Activated naive CD4-positive, alpha-beta T cell treated with anti-CD3 and anti-CD28 coated beads, Interleukin-2, amount 10 ng/mL, durations not matched to agents 7 days and 5 days (primary cell): ENCODE results near the gene MAIP1.
"Not testable (repeated sequence)": the region's sequence is repeated elsewhere in the genome, so short reads cannot be mapped to it uniquely, and the experiment has no call there.

Experiments
- CTCF ChIA-PET: fragments of 350-600 bp; sonication (Branson Sonifier 250); formaldehyde crosslinking; loops from one replicate; lab custom pipeline; 2021; ENCODE audit warnings: antibody characterized with exemption; lab: Charles Lee
- DNase-seq: peaks from one replicate; pipeline ENCODE4 v3.0.0-alpha.2; 2020
- H3K27ac Mint-ChIP-seq: one replicate; pipeline ENCODE4 v1.8.0; 2021; ENCODE audit warnings: mild to moderate bottlenecking, moderate library complexity, mixed read lengths
- H3K27me3 Mint-ChIP-seq: one replicate; pipeline ENCODE4 v1.8.0; 2021; ENCODE audit warnings: mild to moderate bottlenecking, mixed read lengths
- H3K36me3 Mint-ChIP-seq: one replicate; pipeline ENCODE4 v1.8.0; 2021; ENCODE audit warnings: mixed read lengths
- H3K4me1 Mint-ChIP-seq: one replicate; pipeline ENCODE4 v1.8.0; 2021; ENCODE audit warnings: mixed read lengths
- H3K4me3 Mint-ChIP-seq: one replicate; pipeline ENCODE4 v1.8.0; 2021; ENCODE audit warnings: mild to moderate bottlenecking, moderate library complexity, mixed read lengths
- H3K9me3 Mint-ChIP-seq: one replicate; pipeline ENCODE4 v1.8.0; 2021; ENCODE audit warnings: mixed read lengths

Gene MAIP1, protein sequence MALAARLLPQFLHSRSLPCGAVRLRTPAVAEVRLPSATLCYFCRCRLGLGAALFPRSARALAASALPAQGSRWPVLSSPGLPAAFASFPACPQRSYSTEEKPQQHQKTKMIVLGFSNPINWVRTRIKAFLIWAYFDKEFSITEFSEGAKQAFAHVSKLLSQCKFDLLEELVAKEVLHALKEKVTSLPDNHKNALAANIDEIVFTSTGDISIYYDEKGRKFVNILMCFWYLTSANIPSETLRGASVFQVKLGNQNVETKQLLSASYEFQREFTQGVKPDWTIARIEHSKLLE

DNA sequence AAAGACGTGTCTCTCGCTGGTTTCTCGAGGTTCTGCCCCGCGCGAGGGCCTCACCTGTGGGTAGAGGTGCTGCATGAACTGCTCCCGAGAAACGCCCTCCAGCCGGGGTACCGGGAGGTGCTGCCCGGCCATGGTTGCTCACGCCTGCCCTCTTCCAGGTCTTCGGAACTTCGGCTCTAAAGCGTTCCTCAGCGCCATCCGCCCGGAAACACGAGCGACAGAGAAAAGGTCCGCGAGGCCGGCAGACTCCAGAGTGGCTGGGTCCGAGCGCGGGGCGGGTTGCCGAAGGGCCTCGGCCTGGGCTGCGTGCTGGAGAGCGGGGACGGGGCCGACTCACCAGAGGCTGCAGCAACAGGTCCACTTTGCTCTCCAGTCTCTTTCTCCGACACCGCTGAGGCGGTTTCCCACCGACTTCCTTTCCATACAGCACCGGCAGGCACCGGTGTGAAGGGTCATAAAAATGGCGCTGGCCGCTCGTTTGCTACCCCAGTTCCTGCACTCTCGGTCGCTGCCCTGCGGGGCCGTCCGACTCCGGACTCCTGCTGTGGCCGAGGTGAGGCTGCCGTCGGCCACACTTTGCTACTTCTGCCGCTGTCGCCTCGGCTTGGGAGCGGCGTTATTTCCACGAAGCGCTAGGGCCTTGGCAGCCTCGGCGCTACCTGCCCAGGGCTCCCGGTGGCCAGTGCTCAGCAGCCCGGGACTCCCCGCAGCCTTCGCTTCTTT, at the start of gene MAIP1, which contains the start of gene TYW5:
MAIP1 (plus strand) TSS at position 244 of the 723 bp plus-strand sequence; CDS start at position 461, 217 bp downstream.
TYW5 (minus strand) TSS at position 153 of the 723 bp plus-strand sequence; CDS start at position 132, 21 bp downstream.
- Mint-ChIP-seq H3K4me3 (peak within 1 kb of the TSS; percentile 96), H3K36me3 (peaks cover 22% of the 10 kb centered on the region)
- CTCF ChIA-PET: interaction anchor here (1.0 kb wide), 1 partner anchor 15 kb away, joined by 3 read pairs; no protein-coding TSS in a partner anchor

DNA sequence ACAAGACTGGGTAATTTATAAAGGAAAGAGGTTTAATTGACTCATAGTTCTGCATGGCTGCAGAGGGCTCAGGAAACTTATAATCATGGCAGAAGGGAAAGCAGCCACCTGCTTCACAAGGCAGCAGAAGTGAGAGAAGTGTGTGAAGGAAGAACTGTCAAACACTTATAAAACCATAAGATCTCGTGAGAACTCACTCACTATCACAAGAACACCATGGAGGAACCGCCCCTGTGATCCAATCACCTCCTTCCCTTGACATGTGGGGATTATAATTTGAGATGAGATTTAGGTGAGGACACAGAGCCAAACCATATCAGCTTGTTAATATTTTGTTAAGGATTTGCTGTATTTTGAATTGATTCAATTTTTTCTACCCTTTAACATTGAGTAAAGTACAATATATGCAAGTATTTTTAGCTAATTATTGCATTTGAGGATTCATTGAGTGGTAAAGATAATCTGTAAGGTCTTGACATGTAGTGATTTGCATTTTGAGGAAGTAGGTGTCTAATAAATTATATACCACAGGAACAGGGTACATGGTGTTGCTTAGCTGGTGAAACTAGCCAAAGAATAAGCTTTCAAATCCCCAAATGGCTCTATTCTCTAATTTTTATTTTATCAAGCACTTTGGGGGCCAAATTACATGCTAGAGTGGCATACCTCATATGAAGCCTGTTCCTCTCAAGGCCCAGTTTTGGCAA, 48.2 kb upstream of the MAIP1 start:
- Mint-ChIP-seq H3K4me1 (peaks cover 13% of the 10 kb centered on the region), H3K27me3 (no peaks in the 10 kb centered on the region), H3K4me3 (no peak overlapping the region), H3K36me3 (no peaks in the 10 kb centered on the region), H3K27ac (no peak overlapping the region), H3K9me3 (no peaks in the 10 kb centered on the region)
- CTCF ChIA-PET: no interaction called here
- DNase-seq: no peak

More for the DNA sequence above, at the start of gene MAIP1, which contains the start of gene TYW5:
- Mint-ChIP-seq H3K9me3 (no peaks in the 10 kb centered on the region), H3K27me3 (no peaks in the 10 kb centered on the region), H3K4me1 (peaks cover 67% of the 10 kb centered on the region), H3K27ac (peak within 1 kb of the TSS; percentile 93)
- peak; percentile 84 for DNase-seq

DNA sequence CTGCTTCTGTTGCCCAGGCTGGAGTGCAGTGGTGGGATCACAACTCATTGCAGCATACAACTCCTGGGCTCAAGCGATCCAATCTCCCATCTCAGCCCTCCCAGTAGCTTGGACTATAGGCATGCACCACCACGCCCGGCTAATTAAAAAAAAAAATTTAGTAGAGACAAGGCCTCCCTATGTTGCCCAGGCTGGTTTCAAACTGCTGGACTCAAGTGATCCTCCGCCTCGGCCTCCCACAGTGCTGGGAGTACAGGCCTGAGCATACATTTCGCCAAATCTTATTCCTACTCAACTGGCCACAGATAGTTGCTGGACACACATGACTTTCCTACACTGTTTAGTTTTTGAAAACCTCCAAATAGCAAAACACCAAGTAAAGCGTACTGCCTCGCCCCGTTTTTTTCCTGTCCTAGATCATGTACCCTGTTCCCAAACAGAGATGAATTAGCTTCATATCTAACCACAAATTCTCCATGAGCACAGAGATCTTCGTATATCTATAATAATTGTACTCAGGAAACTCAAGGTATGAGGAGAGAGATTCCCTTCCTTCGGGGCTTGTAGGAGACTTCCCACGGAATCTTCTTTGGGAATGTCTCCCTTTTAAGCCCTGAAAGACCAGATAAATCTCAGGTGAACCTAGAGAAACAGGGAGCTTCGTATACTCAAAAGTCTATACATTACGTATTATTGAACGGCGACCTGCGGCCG, 44.9 kb upstream of the MAIP1 start:
- H3K27ac Mint-ChIP-seq: peak overlapping the region; percentile 93
- H3K4me3 Mint-ChIP-seq: peak overlapping the region; percentile 90
- no peaks in the 10 kb centered on the region for H3K27me3 Mint-ChIP-seq
- H3K36me3 Mint-ChIP-seq: peaks cover 17% of the 10 kb centered on the region
- CTCF ChIA-PET: interaction anchor here (0.9 to 1.2 kb wide), 2 partner anchors 55 to 171 kb away, joined by 3 read pairs; no protein-coding TSS in a partner anchor
- no peak for DNase-seq
- no peaks in the 10 kb centered on the region for H3K9me3 Mint-ChIP-seq
- H3K4me1 Mint-ChIP-seq: peaks cover 34% of the 10 kb centered on the region

DNA sequence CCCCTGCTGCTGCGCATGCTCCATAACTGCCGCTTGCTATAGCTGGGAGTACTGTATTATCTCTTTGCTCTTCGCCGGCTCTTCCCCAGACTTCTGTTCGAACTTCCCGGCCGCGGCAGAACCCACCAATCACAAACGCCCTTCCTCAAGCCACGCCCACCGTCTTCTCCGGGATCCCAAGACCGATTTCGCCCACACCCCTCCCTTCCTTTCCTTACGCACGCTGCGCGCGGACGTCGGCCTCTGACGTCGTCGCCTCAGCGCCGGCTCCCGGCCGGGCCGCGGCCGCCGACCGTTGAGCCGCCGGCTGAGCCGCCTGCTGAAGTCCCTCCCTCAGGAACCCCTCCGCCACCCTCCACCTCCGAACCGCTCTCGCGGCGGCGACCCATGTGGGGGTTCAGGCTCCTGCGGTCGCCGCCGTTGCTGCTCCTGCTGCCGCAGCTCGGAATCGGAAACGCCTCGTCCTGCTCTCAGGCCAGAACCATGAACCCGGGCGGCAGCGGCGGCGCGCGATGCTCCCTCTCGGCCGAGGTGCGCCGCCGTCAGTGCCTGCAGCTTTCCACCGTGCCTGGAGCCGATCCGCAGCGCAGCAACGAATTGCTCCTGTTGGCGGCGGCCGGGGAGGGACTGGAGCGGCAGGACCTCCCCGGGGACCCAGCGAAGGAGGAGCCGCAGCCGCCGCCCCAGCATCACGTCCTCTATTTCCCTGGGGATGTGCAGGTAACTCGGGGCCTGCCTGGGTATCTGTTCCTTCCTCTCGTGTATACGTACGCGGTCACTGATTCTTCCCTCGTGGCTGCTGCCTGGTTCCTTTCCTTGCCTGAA, 44.1 kb upstream of the MAIP1 start, which contains the start of gene C2orf69:
C2orf69 (plus strand) TSS at position 242 of the 825 bp plus-strand sequence; CDS start at position 388, 146 bp downstream.
- H3K4me3 Mint-ChIP-seq: peak within 1 kb of the TSS; percentile 90
- peak; percentile 95 for DNase-seq
- peaks cover 23% of the 10 kb centered on the region for H3K36me3 Mint-ChIP-seq
- peaks cover 1% of the 10 kb centered on the region for H3K9me3 Mint-ChIP-seq
- CTCF ChIA-PET: interaction anchor here (1.2 to 1.4 kb wide), 2 partner anchors 30 to 172 kb away, joined by 3 to 6 read pairs; no protein-coding TSS in a partner anchor
- no peaks in the 10 kb centered on the region for H3K27me3 Mint-ChIP-seq
- peaks cover 34% of the 10 kb centered on the region for H3K4me1 Mint-ChIP-seq
- peak within 1 kb of the TSS; percentile 93 for H3K27ac Mint-ChIP-seq

DNA sequence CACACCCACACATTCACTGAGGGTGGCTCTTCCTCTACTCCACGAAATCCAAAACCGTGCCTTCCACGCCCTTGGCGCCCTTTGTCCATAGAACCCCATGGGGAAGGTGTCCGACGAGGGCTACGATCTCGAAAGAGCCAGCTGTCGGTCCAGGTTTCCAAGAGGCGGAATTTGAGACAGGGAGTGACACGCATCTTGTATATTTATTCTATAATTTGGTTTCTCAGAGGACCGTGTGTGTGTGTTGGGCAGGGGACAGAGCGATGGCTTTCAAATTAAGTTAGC, 43.6 kb upstream of the MAIP1 start:
- CTCF ChIA-PET: interaction anchor here (1.4 kb wide), 1 partner anchor 29 kb away, joined by 6 read pairs; no protein-coding TSS in a partner anchor
- Mint-ChIP-seq H3K36me3 (peaks cover 29% of the 10 kb centered on the region), H3K9me3 (peaks cover 7% of the 10 kb centered on the region), H3K4me1 (peaks cover 34% of the 10 kb centered on the region), H3K4me3 (peak overlapping the region; percentile 90), H3K27ac (peak overlapping the region; percentile 93), H3K27me3 (no peaks in the 10 kb centered on the region)
- DNase-seq: no peak

DNA sequence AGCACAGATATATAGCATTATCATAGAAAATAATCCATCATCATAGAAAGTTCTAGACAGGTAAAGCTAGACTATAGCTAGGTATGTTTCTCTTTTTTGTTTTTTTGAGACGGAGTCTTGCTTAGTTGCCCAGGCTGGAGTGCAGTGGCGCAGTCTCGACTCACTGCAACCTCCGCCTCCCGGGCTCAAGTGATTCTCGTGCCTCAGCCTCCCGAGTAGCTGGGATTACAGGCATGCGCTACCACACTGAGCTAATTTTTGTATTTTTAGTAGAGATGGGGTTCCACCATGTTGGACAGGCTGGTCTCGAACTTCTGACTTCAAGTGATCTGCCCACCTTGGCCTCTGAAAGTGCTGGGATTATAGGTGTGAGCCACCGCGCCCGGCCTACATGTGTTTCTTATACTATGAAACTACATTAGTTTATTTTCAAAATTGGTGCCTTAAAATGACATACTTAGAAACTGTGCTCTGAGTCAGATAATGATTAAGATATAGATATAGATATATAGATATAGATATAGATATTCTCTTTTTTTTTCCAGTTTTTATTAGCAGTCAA, 42.7 kb upstream of the MAIP1 start:
- H3K27ac Mint-ChIP-seq, H3K27me3 Mint-ChIP-seq, DNase-seq: not testable (repeated sequence)
- Mint-ChIP-seq H3K4me3 (peak overlapping the region; percentile 90), H3K4me1 (peaks cover 34% of the 10 kb centered on the region), H3K9me3 (peaks cover 13% of the 10 kb centered on the region), H3K36me3 (peaks cover 37% of the 10 kb centered on the region)
- CTCF ChIA-PET: interaction anchor here (1.4 kb wide), 1 partner anchor 28 kb away, joined by 6 read pairs; no protein-coding TSS in a partner anchor

DNA sequence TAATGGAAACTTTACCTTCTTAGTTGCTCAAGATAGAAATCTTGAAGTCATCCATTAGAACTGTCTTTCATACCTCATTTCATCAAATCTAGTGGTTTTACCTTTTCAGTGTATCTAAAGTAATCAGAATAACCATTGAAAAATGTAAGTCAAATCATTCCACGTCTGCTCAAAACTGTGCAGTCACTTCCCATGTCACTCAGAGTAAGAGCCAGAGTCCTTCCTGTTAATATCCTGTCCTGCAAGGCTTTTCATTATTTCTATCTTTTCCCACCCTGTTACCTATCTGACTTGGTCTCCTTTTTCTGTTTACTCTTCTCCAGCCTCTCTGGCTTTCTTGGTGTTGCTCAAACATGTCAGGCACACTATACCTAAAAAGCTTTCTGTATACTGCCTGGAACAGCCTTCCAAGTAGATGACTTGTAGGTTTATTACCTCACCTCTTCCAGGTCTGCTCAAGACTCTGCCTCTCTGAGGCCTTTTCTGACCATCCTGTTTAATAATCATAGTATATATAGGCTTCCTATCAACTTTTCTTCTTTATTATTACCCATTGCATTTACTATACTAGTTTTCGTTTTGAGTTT, 40.9 kb upstream of the MAIP1 start:
- no peak for DNase-seq
- Mint-ChIP-seq H3K9me3 (peaks cover 15% of the 10 kb centered on the region), H3K27ac (no peak overlapping the region), H3K36me3 (peaks cover 51% of the 10 kb centered on the region), H3K4me3 (no peak overlapping the region), H3K27me3 (no peaks in the 10 kb centered on the region), H3K4me1 (peaks cover 34% of the 10 kb centered on the region)
- CTCF ChIA-PET: no interaction called here

DNA sequence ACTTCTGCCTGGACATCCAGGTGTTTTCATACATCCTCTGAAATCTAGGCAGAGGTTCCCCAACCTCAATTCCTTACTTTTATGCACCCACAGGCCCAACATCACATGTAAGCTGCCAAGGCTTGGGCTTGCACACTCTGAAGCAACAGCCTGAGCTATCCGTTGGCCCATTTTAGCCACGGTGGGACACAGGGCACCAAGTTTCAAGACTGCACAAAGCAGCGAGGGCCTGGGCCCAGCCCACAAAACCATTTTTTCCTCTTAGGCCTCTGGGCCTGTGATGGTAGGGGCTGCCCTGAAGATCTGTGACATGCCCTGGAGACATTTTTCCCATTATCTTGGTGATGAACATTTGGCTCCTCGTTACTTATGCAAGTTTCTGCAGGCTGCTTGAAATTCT, 38.4 kb upstream of the MAIP1 start:
- Mint-ChIP-seq H3K9me3 (peaks cover 15% of the 10 kb centered on the region), H3K4me3 (no peak overlapping the region), H3K27ac (no peak overlapping the region), H3K27me3 (no peaks in the 10 kb centered on the region), H3K4me1 (peaks cover 25% of the 10 kb centered on the region), H3K36me3 (peaks cover 60% of the 10 kb centered on the region)
- CTCF ChIA-PET: no interaction called here
- no peak for DNase-seq

DNA sequence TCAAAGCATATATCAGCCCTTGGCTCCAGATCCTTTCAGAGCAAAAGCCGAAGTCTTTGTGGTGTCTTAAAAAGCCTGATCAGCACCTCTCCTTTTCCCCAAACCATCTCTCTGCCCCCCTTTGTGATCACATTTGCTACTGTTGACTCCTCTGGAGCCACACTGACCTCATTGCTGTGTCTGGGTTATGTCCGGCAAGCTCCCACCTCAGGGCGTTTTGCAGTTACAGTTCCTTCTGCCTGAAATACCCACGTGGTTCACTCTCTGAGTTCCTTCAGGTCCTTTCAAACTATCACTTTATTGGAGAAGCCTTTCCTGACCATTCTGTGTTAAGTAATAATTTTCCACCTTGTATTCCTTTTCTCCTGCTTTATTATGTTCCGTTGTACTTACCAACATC, 32.5 kb upstream of the MAIP1 start:
- peaks cover 12% of the 10 kb centered on the region for H3K4me1 Mint-ChIP-seq
- H3K4me3 Mint-ChIP-seq: no peak overlapping the region
- CTCF ChIA-PET: interaction anchor here (0.8 kb wide), 1 partner anchor 8 kb away, joined by 3 read pairs; no protein-coding TSS in a partner anchor
- peaks cover 45% of the 10 kb centered on the region for H3K36me3 Mint-ChIP-seq
- no peak overlapping the region for H3K27ac Mint-ChIP-seq
- H3K9me3 Mint-ChIP-seq: peaks cover 1% of the 10 kb centered on the region
- no peaks in the 10 kb centered on the region for H3K27me3 Mint-ChIP-seq
- no peak for DNase-seq

DNA sequence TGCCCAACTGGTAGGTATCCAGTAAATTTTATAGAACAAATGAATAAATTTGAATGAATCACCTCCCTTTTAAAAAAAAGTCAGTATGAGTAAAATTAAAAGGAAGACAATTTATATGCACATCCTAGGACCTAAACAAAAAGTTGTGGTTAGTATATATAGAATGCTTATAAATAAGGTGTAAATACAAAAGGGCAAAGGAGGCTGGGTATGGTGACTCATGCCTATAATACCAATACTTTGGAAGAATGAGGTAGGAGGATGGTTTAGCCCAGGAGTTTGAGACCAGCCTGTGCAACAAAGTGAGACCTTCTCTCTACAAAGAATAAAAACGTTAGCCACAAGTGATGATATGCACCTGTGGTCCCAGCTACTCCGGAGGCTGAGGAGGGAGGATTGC, 31.5 kb upstream of the MAIP1 start:
- peaks cover 12% of the 10 kb centered on the region for H3K4me1 Mint-ChIP-seq
- no peaks in the 10 kb centered on the region for H3K27me3 Mint-ChIP-seq
- H3K36me3 Mint-ChIP-seq: peaks cover 42% of the 10 kb centered on the region
- CTCF ChIA-PET: no interaction called here
- no peaks in the 10 kb centered on the region for H3K9me3 Mint-ChIP-seq
- no peak for DNase-seq
- H3K27ac Mint-ChIP-seq: no peak overlapping the region
- H3K4me3 Mint-ChIP-seq: no peak overlapping the region

DNA sequence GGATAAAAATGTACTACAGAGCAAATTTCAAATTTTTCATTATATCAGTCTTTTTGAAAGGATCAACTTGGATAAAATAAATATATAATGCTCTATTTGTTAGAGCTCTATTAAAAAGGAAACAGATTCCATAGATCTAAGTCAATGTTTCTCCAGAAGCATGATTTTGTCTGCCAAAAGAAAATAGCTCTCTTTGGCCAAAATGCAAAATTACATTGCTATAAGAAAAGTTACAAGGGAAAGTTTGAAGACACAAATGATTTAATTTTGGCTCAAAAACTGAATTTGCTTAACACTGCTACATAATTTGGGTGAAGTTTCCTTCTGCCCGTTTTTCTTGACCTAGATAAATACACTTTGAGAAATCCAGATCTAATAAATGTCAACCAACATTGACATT, 28.6 kb upstream of the MAIP1 start:
- CTCF ChIA-PET: interaction anchor here (0.8 kb wide), 1 partner anchor 14 kb away, joined by 3 read pairs; no protein-coding TSS in a partner anchor
- no peaks in the 10 kb centered on the region for H3K27me3 Mint-ChIP-seq
- H3K36me3 Mint-ChIP-seq: peaks cover 35% of the 10 kb centered on the region
- H3K4me3 Mint-ChIP-seq: no peak overlapping the region
- no peak overlapping the region for H3K27ac Mint-ChIP-seq
- H3K4me1 Mint-ChIP-seq: peaks cover 9% of the 10 kb centered on the region
- DNase-seq: no peak
- no peaks in the 10 kb centered on the region for H3K9me3 Mint-ChIP-seq

DNA sequence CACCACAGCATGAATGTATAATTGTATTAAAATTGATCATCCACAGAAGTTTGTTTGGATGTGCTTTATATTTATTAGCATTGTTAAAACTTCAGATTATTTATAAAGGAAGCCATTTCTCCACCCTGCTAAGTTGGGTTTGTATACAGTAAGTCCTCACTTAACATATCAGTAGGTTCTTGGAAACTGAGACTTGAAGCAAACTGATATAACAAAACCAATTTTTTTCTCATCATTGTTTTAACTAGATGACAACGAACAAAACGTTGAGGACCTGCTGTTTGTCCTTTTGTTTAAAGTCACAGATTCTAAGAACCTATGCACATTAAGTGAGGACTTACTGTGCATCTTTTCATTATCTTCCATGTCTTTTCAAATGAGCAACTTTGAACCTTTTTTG, 27.2 kb upstream of the MAIP1 start:
- CTCF ChIA-PET: interaction anchor here (1.1 kb wide), 1 partner anchor 784 kb away, joined by 3 read pairs; no protein-coding TSS in a partner anchor
- Mint-ChIP-seq H3K4me3 (no peak overlapping the region), H3K27me3 (no peaks in the 10 kb centered on the region), H3K27ac (no peak overlapping the region), H3K4me1 (peaks cover 4% of the 10 kb centered on the region), H3K36me3 (peaks cover 35% of the 10 kb centered on the region), H3K9me3 (no peaks in the 10 kb centered on the region)
- no peak for DNase-seq
